Activated CD8-positive, alpha-beta memory T cell treated with anti-CD3 and anti-CD28 coated beads, Interleukin-2, amount 50 U/mL, for 1 hour (primary cell): Measurements from ENCODE around the gene CHRD.

ENCODE experiments used
- DNase-seq: peaks from one replicate; pipeline ENCODE4 v3.0.0-alpha.2; 2020; ENCODE audit errors: extremely low read depth

CHRD gene

GRCh38 chr3:184381261-184382224, 1.7 kb downstream of the CHRD start:
- DNase-seq = no peak

GRCh38 chr3:184382326-184383032, 2.6 kb downstream of the CHRD start:
- DNase-seq = no peak

GRCh38 chr3:184383033-184383740, 3.3 kb downstream of the CHRD start:
- DNase-seq = no peak

GRCh38 chr3:184384342-184384741, 4.5 kb downstream of the CHRD start:
- DNase-seq = no peak

- no peak for DNase-seq
Measured at GRCh38 chr3:184384856-184385422, 5.1 kb downstream of the CHRD start.

- no peak for DNase-seq
Measured at GRCh38 chr3:184386047-184386806, 6.4 kb downstream of the CHRD start.

- no peak for DNase-seq
Measured at GRCh38 chr3:184387174-184387714, 7.4 kb downstream of the CHRD start.

- DNase-seq = no peak
Measured at GRCh38 chr3:184388164-184388935, 8.5 kb downstream of the CHRD start.

- DNase-seq = no peak
Measured at GRCh38 chr3:184388936-184389230, 9.0 kb downstream of the CHRD start.

GRCh38 chr3:184389384-184389783, 9.5 kb downstream of the CHRD start:
- no peak for DNase-seq

- no peak for DNase-seq
Measured at GRCh38 chr3:184389935-184390528, 10.2 kb downstream of the CHRD start.

- no peak for DNase-seq
Measured at GRCh38 chr3:184391266-184391665, 11.4 kb downstream of the CHRD start.

- DNase-seq = no peak
Measured at GRCh38 chr3:184395320-184395660, 15.4 kb downstream of the CHRD start.

GRCh38 chr3:184399410-184399809, 19.6 kb downstream of the CHRD start:
- DNase-seq = no peak

GRCh38 chr3:184405075-184406030, 25.5 kb downstream of the CHRD start:
- no peak for DNase-seq

GRCh38 chr3:184409331-184409926, 29.6 kb downstream of the CHRD start:
- DNase-seq = no peak

- DNase-seq = no peak
Measured at GRCh38 chr3:184409946-184410500, 30.2 kb downstream of the CHRD start.
